Thyroid gland (tissue), 4 donors: ENCODE results near the gene CD274.

Source experiments
- CTCF ChIP-seq, 6 experiments: fragments of 200-600 bp in 3 of 6; fragments of 450-650 bp in 3 of 6; sonication (generic) in 3 of 6; IDR thresholded peaks; one replicate each; pipeline ENCODE4 v1.5.1; 2016 to 2019; ENCODE audit warnings: antibody characterized with exemption in 6 of 6, mild to moderate bottlenecking in 2 of 6, inconsistent platforms in 1 of 6, moderate library complexity in 1 of 6
- POLR2A ChIP-seq, 2 donors: fragments of 450-650 bp; IDR thresholded peaks; one replicate each; pipeline ENCODE4 v1.6.1; 2017; ENCODE audit warnings: antibody characterized with exemption in 2 of 2, mild to moderate bottlenecking in 2 of 2, moderate library complexity in 1 of 2

GRCh38 chr9:5466766-5467165 lies 16.4 kb downstream of the CD274 start:
- no peak for TF ChIP-seq POLR2A (IDR thresholded peaks at IDR 0.05)
- no peak for TF ChIP-seq CTCF (IDR thresholded peaks at IDR 0.05)
